H1 (cell line): ENCODE measurements around the gene SLC19A1. TPM values are rescaled to one million over a fixed set of nuclear protein-coding genes. Genes with fewer than 3 reads are reported as not detected.

Source experiments
- CTCF ChIA-PET: fragments of 300-600 bp; sonication (Branson Sonifier 250); formaldehyde crosslinking; loops from one replicate; lab custom pipeline; 2021; ENCODE audit not compliant: partially characterized antibody; lab: Charles Lee
- POLR2A ChIA-PET: fragments of 300-600 bp; sonication (Branson Sonifier 250); formaldehyde crosslinking; loops from one replicate; lab custom pipeline; 2021; ENCODE audit warnings: inconsistent platforms; ENCODE audit not compliant: partially characterized antibody; lab: Charles Lee
- DNase-seq, 2 experiments: peaks; one replicate each; pipeline versions ENCODE4 v3.0.0 to v3.0.0-alpha.2; 2010 to 2022; ENCODE audit warnings: low spot score in 2 of 2, low read depth in 1 of 2, mixed read lengths in 1 of 2
- FAIRE-seq: peaks from 2 replicates; lab custom pipeline; 2011; peaks lifted over from hg19 to GRCh38; lab: Jason Lieb, UNC
- H2AFZ ChIP-seq: 2 replicates; pipeline ENCODE4 v1.8.1; 2012; ENCODE audit warnings: low read length, inconsistent platforms
- H2AK5ac ChIP-seq: 2 replicates; pipeline ENCODE4 v1.6.1; 2013; ENCODE audit warnings: low read depth, low read length
- H2BK120ac ChIP-seq: replicated peaks from 2 replicates; pipeline ENCODE3; 2013; ENCODE audit warnings: low read depth, low read length, inconsistent platforms
- H2BK12ac ChIP-seq: 2 replicates; pipeline ENCODE4 v1.6.1; 2013; ENCODE audit warnings: low read depth, low read length
- H2BK15ac ChIP-seq: 2 replicates; pipeline ENCODE4 v1.6.1; 2013; ENCODE audit warnings: low read length
- H2BK20ac ChIP-seq: 2 replicates; pipeline ENCODE4 v1.6.1; 2013; ENCODE audit warnings: low read length
- H2BK5ac ChIP-seq: 2 replicates; pipeline ENCODE4 v1.6.1; 2013; ENCODE audit warnings: low read depth, low read length
- H3K14ac ChIP-seq: 2 replicates; pipeline ENCODE4 v1.6.1; 2013; ENCODE audit warnings: inconsistent platforms; ENCODE audit not compliant: insufficient read length
- H3K18ac ChIP-seq: 2 replicates; pipeline ENCODE4 v1.6.1; 2013; ENCODE audit warnings: low read length; ENCODE audit errors: extremely low read depth
- H3K23ac ChIP-seq: 2 replicates; pipeline ENCODE4 v1.6.1; 2013; ENCODE audit warnings: inconsistent platforms; ENCODE audit not compliant: insufficient read length
- H3K23me2 ChIP-seq: 2 replicates; pipeline ENCODE4 v1.6.1; 2013; ENCODE audit warnings: low read depth, low read length
- H3K27ac ChIP-seq: 2 replicates; pipeline ENCODE4 v1.6.1; 2011; ENCODE audit warnings: low read depth, low read length, inconsistent platforms
- H3K27me3 ChIP-seq, 4 experiments: replicated peaks in 1 of 4; 1 replicate in 1 of 4; 2 replicates in 3 of 4; pipeline versions ENCODE4 v1.6.1 to v1.8.1; 2011 to 2013; ENCODE audit warnings: low read length in 3 of 4, mild to moderate bottlenecking in 3 of 4, inconsistent platforms in 2 of 4, mixed read lengths in 2 of 4, moderate library complexity in 1 of 4; ENCODE audit not compliant: control insufficient read depth in 3 of 4, insufficient read depth in 3 of 4; ENCODE audit errors: extremely low read depth in 1 of 4
- H3K36me3 ChIP-seq, 4 experiments: 2 replicates each; pipeline versions ENCODE4 v1.6.1 to v1.8.1; 2011 to 2013; ENCODE audit warnings: mild to moderate bottlenecking in 4 of 4, low read length in 3 of 4, moderate library complexity in 2 of 4, control low read depth in 1 of 4, inconsistent platforms in 1 of 4; ENCODE audit not compliant: insufficient read depth in 4 of 4, control insufficient read depth in 2 of 4
- H3K4ac ChIP-seq: replicated peaks from 2 replicates; pipeline ENCODE3; 2013; ENCODE audit warnings: low read length, low read depth, mixed read lengths, inconsistent platforms; ENCODE audit not compliant: insufficient read length
- H3K4me1 ChIP-seq, 4 experiments: replicated peaks in 1 of 4; 1 replicate in 1 of 4; 2 replicates in 3 of 4; pipeline versions ENCODE4 v1.6.1 to v1.8.1; 2011 to 2013; ENCODE audit warnings: low read length in 3 of 4, inconsistent platforms in 2 of 4, mixed read lengths in 1 of 4; ENCODE audit not compliant: insufficient read depth in 4 of 4, control insufficient read depth in 3 of 4
- H3K4me2 ChIP-seq, 2 experiments: 2 replicates each; pipeline versions ENCODE4 v1.6.1 to v1.8.1; 2011 to 2013; ENCODE audit warnings: low read depth in 2 of 2, low read length in 2 of 2, control low read depth in 1 of 2, inconsistent platforms in 1 of 2, mild to moderate bottlenecking in 1 of 2; ENCODE audit not compliant: insufficient read depth in 1 of 2
- H3K4me3 ChIP-seq, 4 experiments: fragments of 200-600, 300-600 bp in 1 of 4; sonication (generic), shearing (Covaris generic), sonication (Bioruptor Twin) in 1 of 4; 2 replicates each; pipeline versions ENCODE4 v1.5.1 to v1.8.1; 2011 to 2016; ENCODE audit warnings: low read length in 4 of 4, low read depth in 3 of 4, control low read depth in 2 of 4, inconsistent platforms in 2 of 4, mild to moderate bottlenecking in 2 of 4, mixed read lengths in 1 of 4, moderate library complexity in 1 of 4; ENCODE audit not compliant: insufficient read depth in 2 of 4; ENCODE audit errors: extremely low read depth in 1 of 4
- H3K56ac ChIP-seq: replicated peaks from 2 replicates; pipeline ENCODE3; 2013; ENCODE audit warnings: low read depth, mild to moderate bottlenecking, mixed read lengths, low read length, inconsistent platforms; ENCODE audit not compliant: insufficient read length
- H3K79me1 ChIP-seq: 2 replicates; pipeline ENCODE4 v1.6.1; 2013; ENCODE audit warnings: low read depth, low read length, control low read depth
- H3K79me2 ChIP-seq, 2 experiments: 2 replicates each; pipeline versions ENCODE4 v1.6.1 to v1.8.1; 2012 to 2013; ENCODE audit warnings: low read length in 2 of 2, mild to moderate bottlenecking in 2 of 2, inconsistent platforms in 1 of 2; ENCODE audit not compliant: insufficient read depth in 2 of 2, control insufficient read depth in 1 of 2
- H3K9ac ChIP-seq, 4 experiments: replicated peaks in 1 of 4; 1 replicate in 1 of 4; 2 replicates in 3 of 4; pipeline versions ENCODE4 v1.6.1 to v1.8.1; 2011 to 2013; ENCODE audit warnings: low read depth in 3 of 4, low read length in 3 of 4, control low read depth in 2 of 4, mild to moderate bottlenecking in 2 of 4, moderate library complexity in 2 of 4, inconsistent platforms in 1 of 4; ENCODE audit errors: extremely low read depth in 1 of 4
- H3K9me3 ChIP-seq, 2 experiments: 2 replicates each; pipeline versions ENCODE4 v1.6.1 to v1.8.1; 2012 to 2013; ENCODE audit warnings: mild to moderate bottlenecking in 2 of 2, moderate library complexity in 2 of 2, control low read depth in 1 of 2, inconsistent platforms in 1 of 2, low read depth in 1 of 2, low read length in 1 of 2, mixed read lengths in 1 of 2; ENCODE audit not compliant: insufficient read depth in 2 of 2
- H4K20me1 ChIP-seq, 2 experiments: replicated peaks in 1 of 2; 2 replicates each; pipeline versions ENCODE3 to v1.8.1; 2011 to 2013; ENCODE audit warnings: inconsistent platforms in 2 of 2, low read length in 2 of 2, mild to moderate bottlenecking in 1 of 2; ENCODE audit not compliant: insufficient read depth in 2 of 2, control insufficient read depth in 1 of 2
- H4K5ac ChIP-seq: 2 replicates; pipeline ENCODE4 v1.6.1; 2013; ENCODE audit warnings: low read length, low read depth, mixed read lengths, inconsistent platforms; ENCODE audit not compliant: insufficient read length
- H4K8ac ChIP-seq: 2 replicates; pipeline ENCODE4 v1.8.0; 2013; ENCODE audit warnings: mild to moderate bottlenecking, moderate library complexity, low read length, inconsistent platforms; ENCODE audit not compliant: insufficient read depth; ENCODE audit errors: extremely low read depth
- H4K91ac ChIP-seq: replicated peaks from 2 replicates; pipeline ENCODE3; 2013; ENCODE audit warnings: low read length, mixed read lengths, inconsistent platforms; ENCODE audit not compliant: insufficient read length
- EGR1 ChIP-seq: IDR thresholded peaks from 2 replicates; pipeline ENCODE4 v1.6.1; 2011; ENCODE audit warnings: low read depth, low read length, borderline replicate concordance
- GTF2F1 ChIP-seq: IDR thresholded peaks from 2 replicates; pipeline ENCODE4 v1.6.1; 2012; ENCODE audit warnings: low read depth, low read length, improper control_type of control experiment, borderline replicate concordance
- NANOG ChIP-seq: IDR thresholded peaks from 2 replicates; pipeline ENCODE4 v1.6.1; 2011; ENCODE audit warnings: low read length, low read depth, mild to moderate bottlenecking, inconsistent platforms; ENCODE audit not compliant: insufficient read depth, poor library complexity, severe bottlenecking
- RFX5 ChIP-seq: IDR thresholded peaks from 2 replicates; pipeline ENCODE4 v1.6.1; 2011; ENCODE audit warnings: low read depth, low read length, improper control_type of control experiment, borderline replicate concordance
- SP4 ChIP-seq: IDR thresholded peaks from 2 replicates; pipeline ENCODE4 v1.6.1; 2012; ENCODE audit warnings: low read length, inconsistent platforms
- TCF12 ChIP-seq: IDR thresholded peaks from 2 replicates; pipeline ENCODE4 v1.6.1; 2011; ENCODE audit warnings: low read depth, mild to moderate bottlenecking, low read length
- WGBS, 2 experiments: shearing (Covaris generic) in 1 of 2; methylation state at CpG; one replicate each; pipeline versions ENCODE4 v1.1.6 to v1.1.7; 2013 to 2015; ENCODE audit warnings: low lambda C conversion rate in 2 of 2, mixed read lengths in 2 of 2, inconsistent platforms in 1 of 2, low coverage in 1 of 2, missing lambda C conversion rate in 1 of 2; ENCODE audit not compliant: insufficient replicate concordance in 2 of 2, insufficient coverage in 1 of 2, insufficient read length in 1 of 2; ENCODE audit errors: extremely low coverage in 1 of 2, missing lambda C conversion rate in 1 of 2; 5-methylcytosine and 5-hydroxymethylcytosine counted together
- polyA plus RNA-seq, 7 experiments: library from polyadenylated mRNA; depleted of rRNA in 3 of 7; stranded (reverse) in 5 of 7; unstranded in 2 of 7; fragments of >200 nt in 5 of 7; fragments of 200-250 nt in 2 of 7; gene quantifications; 1 replicate in 5 of 7; 2 replicates in 1 of 7; 4 replicates in 1 of 7; pipeline versions ENCODE4 v1.2.1 to v1.2.3, GENCODE V29; 2011 to 2013; ENCODE audit warnings: missing spikeins in 2 of 7, mixed read lengths in 2 of 7
- total RNA-seq: library from RNA; stranded (reverse); fragmentation: NEBNext Ultra II Directional; extraction: Animal tissue kit (Norgen Biotek cat#: 25700); gene quantifications from 2 replicates; pipeline ENCODE4 v1.2.1, GENCODE V29; 2021

SLC19A1 gene
- total and polyA plus RNA-seq, 2 of the 8 experiments (the other 6 are each of a cell fraction or from before 2014, with no cell fraction given), result 31.6 to 43.8 TPM

DNA sequence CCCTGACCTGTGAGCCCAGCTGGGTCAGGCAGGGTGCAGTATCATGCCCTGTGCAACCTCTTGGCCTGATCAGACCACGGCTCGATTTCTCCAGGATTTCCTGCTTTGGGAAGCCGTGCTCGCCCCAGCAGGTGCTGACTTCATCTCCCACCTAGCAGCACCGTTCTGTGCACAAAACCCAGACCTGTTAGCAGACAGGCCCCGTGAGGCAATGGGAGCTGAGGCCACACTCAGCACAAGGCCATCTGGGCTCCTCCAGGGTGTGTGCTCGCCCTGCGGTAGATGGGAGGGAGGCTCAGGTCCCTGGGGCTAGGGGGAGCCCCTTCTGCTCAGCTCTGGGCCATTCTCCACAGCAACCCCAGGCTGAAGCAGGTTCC, 29.6 kb downstream of the SLC19A1 start:
- no peak for FAIRE-seq
- CTCF ChIA-PET, result interaction anchor here (0.8 kb wide), 1 partner anchor 34 kb away, joined by 3 read pairs; no protein-coding TSS in a partner anchor

More for the DNA sequence above, 29.6 kb downstream of the SLC19A1 start:
- no peak overlapping the region for H4K91ac ChIP-seq
- no peak overlapping the region for H2BK12ac ChIP-seq
- peaks cover 6% of the 10 kb centered on the region; the same call in 1 of the 2 replicates for H3K23me2 ChIP-seq
- H2BK5ac ChIP-seq, result no peak overlapping the region
- peaks cover 8 to 31% of the 10 kb centered on the region in 2 experiments for H4K20me1 ChIP-seq
- no peaks in the 10 kb centered on the region; a peak in 1 of 4 replicates for H3K9me3 ChIP-seq
- H3K14ac ChIP-seq, result no peak overlapping the region
- TF ChIP-seq SP4, result no peak
- TF ChIP-seq TCF12, result no peak
- no peak for TF ChIP-seq EGR1
- TF ChIP-seq GTF2F1, result no peak
- no peak for TF ChIP-seq NANOG
- TF ChIP-seq RFX5, result no peak
- no peak overlapping the region for H3K27ac ChIP-seq
- H3K36me3 ChIP-seq, result peaks cover 0 to 42% (median 10%) of the 10 kb centered on the region in 4 experiments; a peak in 6 of 8 replicates
- no peak overlapping the region for H2BK20ac ChIP-seq
- no peak overlapping the region for H3K56ac ChIP-seq
- H2AFZ ChIP-seq, result no peak overlapping the region
- H3K18ac ChIP-seq, result no peak overlapping the region
- no peak overlapping the region for H3K23ac ChIP-seq
- WGBS, 2 experiments, result 88% methylated on average over 8 of the region's 8 CpGs; no CpG with 5 or more reads in 1 of the 2 experiments
- no peaks in the 10 kb centered on the region for H3K79me2 ChIP-seq
- H3K4ac ChIP-seq, result peak overlapping the region; percentile 69
- no peak overlapping the region for H2BK120ac ChIP-seq
- H3K79me1 ChIP-seq, result no peaks in the 10 kb centered on the region
- H3K4me1 ChIP-seq, result no peaks in the 10 kb centered on the region; a peak in 1 of 7 replicates
- H3K9ac ChIP-seq, result no peak overlapping the region
- no peaks in the 10 kb centered on the region for H3K27me3 ChIP-seq
- no peak for DNase-seq
- no peak overlapping the region for H2AK5ac ChIP-seq
- POLR2A ChIA-PET, result interaction anchor here (0.7 to 1.6 kb wide), 7 partner anchors 8 to 32 kb away, joined by 3 to 6 read pairs (median 3); no protein-coding TSS in a partner anchor
- H4K8ac ChIP-seq, result no peak overlapping the region
- H4K5ac ChIP-seq, result no peak overlapping the region
- no peak overlapping the region for H3K4me2 ChIP-seq
- H3K4me3 ChIP-seq, result no peak overlapping the region
- H2BK15ac ChIP-seq, result no peak overlapping the region
